Tibial nerve (tissue), 4 donors: ENCODE results near the gene GOPC. TPM values are rescaled to one million over a fixed set of nuclear protein-coding genes. Genes with fewer than 3 reads are reported as not detected.
A peak's percentile ranks its signal among the peaks of the same experiment; 100 is the strongest.

Experiments used
- DNase-seq, 2 donors: peaks; one replicate each; pipeline ENCODE4 v3.0.0-alpha.2; 2019; ENCODE audit warnings: low spot score in 2 of 2
- H3K27ac ChIP-seq, 4 donors: fragments of 200-600 bp; sonication (generic) in 3 of 4; one replicate each; pipeline ENCODE4 v1.5.1; 2017 to 2019; ENCODE audit warnings: mild to moderate bottlenecking in 1 of 4
- H3K27me3 ChIP-seq, 2 donors: fragments of 200-600 bp; sonication (generic) in 1 of 2; one replicate each; pipeline versions ENCODE4 v1.5.1 to v1.6.0; 2017 to 2019
- H3K36me3 ChIP-seq, 3 donors: fragments of 200-600 bp; sonication (generic); one replicate each; pipeline ENCODE4 v1.5.1; 2018 to 2019
- H3K4me1 ChIP-seq, 4 donors: fragments of 200-600 bp; sonication (generic) in 3 of 4; one replicate each; pipeline ENCODE4 v1.5.1; 2017 to 2019
- H3K4me3 ChIP-seq, 4 donors: fragments of 200-600 bp; sonication (generic) in 3 of 4; one replicate each; pipeline ENCODE4 v1.5.1; 2017 to 2019; ENCODE audit warnings: mild to moderate bottlenecking in 1 of 4, moderate library complexity in 1 of 4
- H3K9me3 ChIP-seq, 4 donors: fragments of 200-600 bp; sonication (generic) in 3 of 4; one replicate each; pipeline ENCODE4 v1.5.1; 2017 to 2019
- EP300 ChIP-seq, 2 donors: sonication (generic); formaldehyde crosslinking; IDR thresholded peaks; one replicate each; pipeline ENCODE4 v1.6.1; 2017; ENCODE audit warnings: antibody characterized with exemption in 2 of 2, mild to moderate bottlenecking in 1 of 2
- POLR2A ChIP-seq, 2 donors: fragments of 450-650 bp; IDR thresholded peaks; one replicate each; pipeline ENCODE4 v1.6.1; 2017; ENCODE audit warnings: antibody characterized with exemption in 2 of 2, mild to moderate bottlenecking in 2 of 2, moderate library complexity in 2 of 2
- WGBS, 2 donors: methylation state at CpG; one replicate each; pipeline ENCODE4 v1.1.5; 2018; 5-methylcytosine and 5-hydroxymethylcytosine counted together
- total RNA-seq, 4 donors: library from RNA; depleted of rRNA; stranded (reverse); fragments of >200 nt; gene quantifications; one replicate each; pipeline ENCODE4 v1.1.0, GENCODE V29; 2016
- TF ChIP-seq, protein P1 (sequence below), 5 experiments: fragments of 200-600 bp in 3 of 5; fragments of 450-650 bp in 2 of 5; sonication (generic) in 3 of 5; IDR thresholded peaks; one replicate each; pipeline ENCODE4 v1.5.1; 2016 to 2019; ENCODE audit warnings: antibody characterized with exemption in 5 of 5, mild to moderate bottlenecking in 3 of 5, moderate library complexity in 2 of 5

Gene GOPC
- total RNA-seq, 4 donors from 2014 or later = 25.5 to 34.1 (median 31.0) TPM

DNA sequence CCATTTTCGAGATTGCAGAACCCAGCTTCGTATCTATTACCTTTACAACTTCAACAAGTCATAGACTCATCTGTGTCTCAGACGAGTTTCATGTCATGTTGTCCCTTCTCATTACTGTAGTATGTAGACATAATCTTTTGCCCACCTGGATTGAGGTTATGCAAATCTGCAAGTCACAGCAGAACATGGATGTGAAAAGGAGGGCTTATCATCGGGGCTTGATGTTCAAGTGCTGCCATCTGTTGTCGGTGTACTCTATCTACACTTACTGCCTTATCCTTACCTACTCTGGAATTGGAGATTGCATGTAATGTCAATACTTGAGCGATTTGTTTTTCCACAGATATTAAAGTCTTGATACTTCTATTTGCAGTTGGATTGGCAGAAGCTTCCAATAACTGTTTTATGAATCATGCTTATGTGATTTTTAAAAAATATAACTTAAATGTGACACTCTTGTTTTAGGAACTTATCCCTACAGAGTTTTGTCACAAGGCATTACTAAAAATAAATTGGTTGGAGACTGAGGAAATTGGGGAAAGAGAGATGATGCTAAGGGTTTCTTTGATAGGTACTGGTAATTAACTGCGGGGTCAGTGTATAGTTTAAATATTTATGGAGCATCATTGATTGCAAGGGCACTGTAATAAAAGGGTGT lies 3.0 kb upstream of the GOPC start:
- DNase-seq = peak in 1 of 2 donors; percentile 56
- H3K4me1 ChIP-seq = peaks cover 0 to 21% (median 1%) of the 10 kb centered on the region in 4 donors
- no peak for TF ChIP-seq EP300 (IDR thresholded peaks at IDR 0.05)
- TF ChIP-seq, protein P1, sequence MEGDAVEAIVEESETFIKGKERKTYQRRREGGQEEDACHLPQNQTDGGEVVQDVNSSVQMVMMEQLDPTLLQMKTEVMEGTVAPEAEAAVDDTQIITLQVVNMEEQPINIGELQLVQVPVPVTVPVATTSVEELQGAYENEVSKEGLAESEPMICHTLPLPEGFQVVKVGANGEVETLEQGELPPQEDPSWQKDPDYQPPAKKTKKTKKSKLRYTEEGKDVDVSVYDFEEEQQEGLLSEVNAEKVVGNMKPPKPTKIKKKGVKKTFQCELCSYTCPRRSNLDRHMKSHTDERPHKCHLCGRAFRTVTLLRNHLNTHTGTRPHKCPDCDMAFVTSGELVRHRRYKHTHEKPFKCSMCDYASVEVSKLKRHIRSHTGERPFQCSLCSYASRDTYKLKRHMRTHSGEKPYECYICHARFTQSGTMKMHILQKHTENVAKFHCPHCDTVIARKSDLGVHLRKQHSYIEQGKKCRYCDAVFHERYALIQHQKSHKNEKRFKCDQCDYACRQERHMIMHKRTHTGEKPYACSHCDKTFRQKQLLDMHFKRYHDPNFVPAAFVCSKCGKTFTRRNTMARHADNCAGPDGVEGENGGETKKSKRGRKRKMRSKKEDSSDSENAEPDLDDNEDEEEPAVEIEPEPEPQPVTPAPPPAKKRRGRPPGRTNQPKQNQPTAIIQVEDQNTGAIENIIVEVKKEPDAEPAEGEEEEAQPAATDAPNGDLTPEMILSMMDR (IDR thresholded peaks at IDR 0.05) = peak; percentile 54 to 63 (median 55)
- 28 to 35% methylated on average over 7 of the region's 7 CpGs for WGBS, 2 donors
- H3K27ac ChIP-seq = no peak overlapping the region
- no peaks in the 10 kb centered on the region for H3K36me3 ChIP-seq
- no peaks in the 10 kb centered on the region for H3K9me3 ChIP-seq
- H3K27me3 ChIP-seq = no peaks in the 10 kb centered on the region
- no peak overlapping the region for H3K4me3 ChIP-seq

- WGBS, 2 donors = 86 to 94% methylated on average over 2 of the region's 2 CpGs
Observed at GRCh38 chr6:117603821-117604220, 1.5 kb upstream of the GOPC start.

DNA sequence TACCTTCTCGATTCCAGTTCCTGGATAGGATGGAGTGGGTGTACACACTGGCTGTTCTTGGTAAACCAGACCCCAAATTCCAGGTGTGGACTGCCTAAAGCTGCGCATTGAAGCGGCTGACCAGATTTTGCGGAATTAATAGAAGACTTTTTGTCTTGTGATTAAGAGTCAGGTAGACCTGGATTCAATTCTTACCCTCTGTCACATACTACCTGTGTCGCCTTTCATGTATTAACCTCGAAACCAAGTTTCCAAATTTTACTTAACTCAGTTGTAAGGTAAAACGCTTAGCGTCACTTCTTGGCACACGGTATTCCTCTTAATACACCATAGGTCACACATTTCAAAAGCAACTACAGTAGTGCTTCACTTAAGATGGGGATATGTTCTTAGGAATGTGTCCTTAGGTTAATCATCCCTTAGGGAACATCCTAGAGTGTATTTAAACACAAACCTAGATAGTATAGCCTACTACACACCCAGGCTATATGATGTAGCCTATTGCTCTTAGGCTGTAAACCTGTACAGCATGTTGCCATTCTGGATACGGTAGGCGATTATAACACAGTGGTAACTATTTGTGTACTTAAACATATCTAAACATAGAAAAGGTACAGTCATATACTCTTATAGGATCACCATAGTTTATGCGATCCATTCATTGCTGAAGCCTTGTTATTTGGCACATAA lies 733 bp upstream of the GOPC start:
- H3K4me1 ChIP-seq = peaks cover 0 to 39% (median 12%) of the 10 kb centered on the region in 4 donors
- no peaks in the 10 kb centered on the region for H3K9me3 ChIP-seq
- DNase-seq = no peak
- H3K27ac ChIP-seq = peak overlapping the region; percentile 77 to 95 (median 86)
- peak overlapping the region; percentile 68 to 98 (median 83) for H3K4me3 ChIP-seq
- TF ChIP-seq, protein P1 (IDR thresholded peaks at IDR 0.05) = no peak
- TF ChIP-seq POLR2A (IDR thresholded peaks at IDR 0.05) = no peak
- no peak for TF ChIP-seq EP300 (IDR thresholded peaks at IDR 0.05)
- 53 to 63% methylated on average over 12 of the region's 12 CpGs for WGBS, 2 donors
- H3K36me3 ChIP-seq = peaks cover 0 to 7% (median 0%) of the 10 kb centered on the region in 3 donors
- no peaks in the 10 kb centered on the region for H3K27me3 ChIP-seq

More at GRCh38 chr6:117603821-117604220, 1.5 kb upstream of the GOPC start:
- Histone ChIP-seq H3K4me1 (peaks cover 0 to 36% (median 12%) of the 10 kb centered on the region in 4 donors), H3K27ac (no peak overlapping the region), H3K27me3 (no peaks in the 10 kb centered on the region), H3K4me3 (no peak overlapping the region), H3K9me3 (no peaks in the 10 kb centered on the region), H3K36me3 (no peaks in the 10 kb centered on the region)
- TF ChIP-seq, protein P1 (IDR thresholded peaks at IDR 0.05) = no peak
- no peak for TF ChIP-seq EP300 (IDR thresholded peaks at IDR 0.05)
- no peak for TF ChIP-seq POLR2A (IDR thresholded peaks at IDR 0.05)
- no peak for DNase-seq

GRCh38 chr6:117601811-117602150 lies 530 bp downstream of the GOPC start:
- peaks cover 0 to 39% (median 12%) of the 10 kb centered on the region in 4 donors for H3K4me1 ChIP-seq
- 0% methylated on average over 12 of the region's 12 CpGs for WGBS, 2 donors
- H3K27me3 ChIP-seq = no peaks in the 10 kb centered on the region
- no peak for DNase-seq
- H3K27ac ChIP-seq = peak overlapping the region; percentile 77 to 95 (median 86)
- TF ChIP-seq POLR2A (IDR thresholded peaks at IDR 0.05) (no peak), EP300 (IDR thresholded peaks at IDR 0.05) (no peak)
- TF ChIP-seq, protein P1 (IDR thresholded peaks at IDR 0.05) = no peak
- no peaks in the 10 kb centered on the region for H3K9me3 ChIP-seq
- H3K4me3 ChIP-seq = peak overlapping the region; percentile 68 to 98 (median 83)
- peaks cover 0 to 18% (median 0%) of the 10 kb centered on the region in 3 donors for H3K36me3 ChIP-seq
